ENCODE data around the gene DKC1. TPM values are rescaled to one million over a fixed set of nuclear protein-coding genes. Genes with fewer than 3 reads are reported as not detected.

The DKC1 gene
- total RNA-seq, 4 donors from 2014 or later = 38.1 to 60.6 (median 42.9) TPM

- Histone ChIP-seq H3K4me1 (peaks cover 19% of the 10 kb centered on the region), H3K27ac (peak overlapping the region; percentile 56), H3K27me3 (no peaks in the 10 kb centered on the region), H3K4me3 (peak overlapping the region; percentile 64), H3K36me3 (no peaks in the 10 kb centered on the region), H3K9me3 (no peaks in the 10 kb centered on the region)
- 45% methylated on average over 7 of the region's 7 CpGs for WGBS
- DNase-seq (ENCODE audit: low spot score in 2 of 2) = no peak
- TF ChIP-seq EP300 (IDR thresholded peaks at IDR 0.05) = no peak
- TF ChIP-seq CTCF (IDR thresholded peaks at IDR 0.05) = no peak
- TF ChIP-seq POLR2A (IDR thresholded peaks at IDR 0.05) = no peak
- no peak for TF ChIP-seq POLR2AphosphoS5 (IDR thresholded peaks at IDR 0.05)
These were observed 41.7 kb downstream of the DKC1 start for GRCh38 chrX:154804261-154804956.

DNA sequence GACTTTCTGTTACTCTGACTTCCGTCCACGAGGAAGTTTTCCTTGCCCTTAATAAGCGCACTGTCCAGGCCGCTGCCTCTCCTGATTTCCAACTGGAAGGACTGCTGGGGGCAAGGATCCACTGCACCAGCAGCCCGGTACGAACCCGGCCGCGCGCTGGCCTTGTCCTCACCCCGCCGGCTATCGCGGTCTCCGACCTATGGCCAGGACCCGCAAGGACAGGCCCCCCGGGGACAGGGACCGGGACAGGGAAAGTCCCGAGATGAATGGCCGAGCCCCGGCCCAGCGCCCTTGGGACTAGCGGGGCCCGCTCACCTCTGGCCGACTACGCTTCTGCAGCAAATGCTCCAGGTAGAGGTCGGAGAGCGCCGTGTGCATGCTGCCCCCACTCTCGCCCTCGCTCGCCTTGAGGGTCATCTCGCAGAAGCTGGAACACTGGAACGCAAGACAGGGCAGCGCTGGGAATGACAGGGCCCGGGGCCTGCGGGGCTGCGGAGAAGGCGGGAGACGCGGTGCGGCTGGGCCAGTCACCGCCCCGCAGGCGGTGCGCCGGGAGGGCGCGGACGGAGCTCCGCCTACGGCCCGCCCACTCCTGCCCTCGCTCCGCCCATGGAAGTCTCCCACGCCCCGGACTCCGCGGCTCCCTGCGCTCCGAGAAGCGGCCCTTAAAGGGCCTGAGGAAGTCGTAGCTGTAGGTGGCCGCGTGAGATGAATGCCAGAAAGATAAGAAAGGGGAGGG, 42.5 kb downstream of the DKC1 start, which contains the start of gene MPP1:
MPP1 (minus strand) TSS at position 529 of the 739 bp plus-strand sequence; CDS start at position 417, 112 bp downstream.
- Histone ChIP-seq H3K27me3 (no peaks in the 10 kb centered on the region), H3K27ac (peak within 1 kb of the TSS; percentile 56), H3K4me3 (peak within 1 kb of the TSS; percentile 64), H3K9me3 (no peaks in the 10 kb centered on the region), H3K36me3 (no peaks in the 10 kb centered on the region), H3K4me1 (peaks cover 13% of the 10 kb centered on the region)
- 25% methylated on average over 50 of the region's 65 CpGs for WGBS
- peak; percentile 72 to 80 for DNase-seq (ENCODE audit: low spot score in 2 of 2)
- TF ChIP-seq POLR2A (IDR thresholded peaks at IDR 0.05) (no peak), EP300 (IDR thresholded peaks at IDR 0.05) (no peak), CTCF (IDR thresholded peaks at IDR 0.05) (no peak), POLR2AphosphoS5 (IDR thresholded peaks at IDR 0.05) (no peak)

- peak overlapping the region; percentile 64 for H3K4me3 ChIP-seq
- H3K4me1 ChIP-seq = peaks cover 12% of the 10 kb centered on the region
- DNase-seq (ENCODE audit: low spot score in 2 of 2) = no peak
- TF ChIP-seq EP300 (IDR thresholded peaks at IDR 0.05) (no peak), POLR2A (IDR thresholded peaks at IDR 0.05) (no peak), CTCF (IDR thresholded peaks at IDR 0.05) (no peak), POLR2AphosphoS5 (IDR thresholded peaks at IDR 0.05) (no peak)
- no peaks in the 10 kb centered on the region for H3K27me3 ChIP-seq
- no peaks in the 10 kb centered on the region for H3K36me3 ChIP-seq
- H3K27ac ChIP-seq = no peak overlapping the region
- no peaks in the 10 kb centered on the region for H3K9me3 ChIP-seq
- WGBS = 41% methylated on average over 9 of the region's 13 CpGs
These were observed 43.0 kb downstream of the DKC1 start for GRCh38 chrX:154805696-154806091.

DNA sequence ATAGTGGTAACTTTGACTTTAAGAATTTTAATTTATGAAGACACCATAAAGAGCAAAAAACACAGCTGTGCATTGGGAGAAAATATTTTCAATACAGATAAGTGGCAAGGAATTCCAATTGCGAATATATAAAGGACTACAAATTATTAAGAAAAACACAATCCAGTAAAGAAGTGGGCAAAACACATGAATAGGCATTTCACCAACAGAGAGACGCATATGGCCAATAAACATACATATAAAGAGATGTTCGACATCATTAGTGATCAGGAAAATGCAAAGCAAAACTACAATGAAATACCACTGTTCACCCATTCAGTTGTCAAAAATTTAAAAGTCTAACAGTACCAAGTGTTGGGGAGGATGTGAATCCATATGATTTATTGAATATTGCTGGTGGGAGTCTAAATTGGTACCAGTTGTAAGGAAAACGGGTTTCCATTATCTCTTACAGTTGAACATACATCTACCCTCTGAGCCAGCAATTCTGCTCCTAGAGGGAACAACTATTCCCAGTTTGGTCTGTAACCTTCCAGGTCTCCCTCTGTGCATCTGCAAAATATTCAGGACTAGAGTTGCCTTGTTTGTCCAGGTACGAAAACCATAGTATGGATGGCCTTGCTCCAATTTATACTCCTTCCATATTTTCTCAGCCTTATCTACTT, 44.3 kb downstream of the DKC1 start:
- TF ChIP-seq POLR2AphosphoS5 (IDR thresholded peaks at IDR 0.05) = no peak
- TF ChIP-seq EP300 (IDR thresholded peaks at IDR 0.05) = no peak
- TF ChIP-seq POLR2A (IDR thresholded peaks at IDR 0.05) = no peak
- TF ChIP-seq CTCF (IDR thresholded peaks at IDR 0.05) = no peak
- H3K4me3 ChIP-seq = no peak overlapping the region
- WGBS = 87% methylated on average over 5 of the region's 5 CpGs
- H3K4me1 ChIP-seq = peaks cover 12% of the 10 kb centered on the region
- no peak for DNase-seq (ENCODE audit: low spot score in 2 of 2)
- H3K36me3 ChIP-seq = no peaks in the 10 kb centered on the region
- H3K9me3 ChIP-seq = no peaks in the 10 kb centered on the region
- no peaks in the 10 kb centered on the region for H3K27me3 ChIP-seq
- H3K27ac ChIP-seq = no peak overlapping the region

Data from suprapubic skin (tissue), 4 donors.